ENCODE measurements around the gene ACSM4. TPM values are rescaled to one million over a fixed set of nuclear protein-coding genes. Genes with fewer than 3 reads are reported as not detected.
"Not testable (repeated sequence)": the region's sequence is repeated elsewhere in the genome, so short reads cannot be mapped to it uniquely, and the experiment has no call there.

The ACSM4 gene
- total and polyA plus RNA-seq, 10 donors, result not detected

GRCh38 chr12:7327918-7328317, 24.0 kb downstream of the ACSM4 start:
- Histone ChIP-seq H3K36me3 (no peaks in the 10 kb centered on the region), H3K27ac (no peak overlapping the region), H3K4me3 (no peak overlapping the region), H3K27me3 (replicated peaks in 1 of 7) (peaks cover 0 to 11% (median 0%) of the 10 kb centered on the region in 7 donors), H3K4me1 (no peaks in the 10 kb centered on the region), H3K9me3 (peaks cover 0 to 12% (median 2%) of the 10 kb centered on the region in 8 donors)
- no peak for DNase-seq
- TF ChIP-seq CTCF (IDR thresholded peaks at IDR 0.05 in 8 of 11, conservative IDR thresholded peaks at IDR 0.05 in 3 of 11) (no peak), POLR2A (IDR thresholded peaks at IDR 0.05) (no peak), POLR2AphosphoS5 (IDR thresholded peaks at IDR 0.05) (no peak)
- intact Hi-C loops (cut with DNase I; ENCODE audit: low total_unique reads), result no loop called here
- WGBS, 5 donors, result 70 to 83% (median 74%) methylated on average over 7 of the region's 7 CpGs

GRCh38 chr12:7337790-7338189, 33.9 kb downstream of the ACSM4 start:
- H3K4me1 ChIP-seq; H3K4me3 ChIP-seq; H3K27ac ChIP-seq; DNase-seq; intact Hi-C loops (cut with DNase I; ENCODE audit: low total_unique reads); H3K27me3 ChIP-seq (replicated peaks in 1 of 7); H3K36me3 ChIP-seq: not testable (repeated sequence)
- peaks cover 0 to 18% (median 3%) of the 10 kb centered on the region in 8 donors for H3K9me3 ChIP-seq
- 88 to 94% (median 91%) methylated on average over 5 of the region's 5 CpGs for WGBS, 5 donors

GRCh38 chr12:7339675-7340074, 35.8 kb downstream of the ACSM4 start:
- DNase-seq, result no peak
- Histone ChIP-seq H3K27me3 (replicated peaks in 1 of 7) (no peaks in the 10 kb centered on the region), H3K4me3 (no peak overlapping the region), H3K9me3 (peaks cover 0 to 26% (median 9%) of the 10 kb centered on the region in 8 donors), H3K36me3 (no peaks in the 10 kb centered on the region), H3K4me1 (peaks cover 0 to 2% (median 0%) of the 10 kb centered on the region in 6 donors), H3K27ac (no peak overlapping the region)
- intact Hi-C loops (cut with DNase I; ENCODE audit: low total_unique reads), result no loop called here
- 70 to 85% (median 81%) methylated on average over 1 of the region's 1 CpG for WGBS, 5 donors
- TF ChIP-seq CTCF (IDR thresholded peaks at IDR 0.05 in 8 of 11, conservative IDR thresholded peaks at IDR 0.05 in 3 of 11) (no peak), POLR2A (IDR thresholded peaks at IDR 0.05) (no peak), POLR2AphosphoS5 (IDR thresholded peaks at IDR 0.05) (no peak)

- H3K9me3 ChIP-seq, result peaks cover 0 to 27% (median 17%) of the 10 kb centered on the region in 8 donors
- TF ChIP-seq CTCF (IDR thresholded peaks at IDR 0.05 in 8 of 11, conservative IDR thresholded peaks at IDR 0.05 in 3 of 11) (no peak), POLR2A (IDR thresholded peaks at IDR 0.05) (no peak), POLR2AphosphoS5 (IDR thresholded peaks at IDR 0.05) (no peak)
- no peak for DNase-seq
- H3K27ac ChIP-seq, result peak overlapping the region in 4 of 8 donors; percentile 25 to 64 (median 42)
- intact Hi-C loops (cut with DNase I; ENCODE audit: low total_unique reads), result no loop called here
- no peaks in the 10 kb centered on the region for H3K36me3 ChIP-seq
- no peak overlapping the region for H3K4me3 ChIP-seq
- peaks cover 0 to 28% (median 13%) of the 10 kb centered on the region in 6 donors for H3K4me1 ChIP-seq
- no peaks in the 10 kb centered on the region for H3K27me3 ChIP-seq (replicated peaks in 1 of 7)
Measured at GRCh38 chr12:7344833-7345606, 41.1 kb downstream of the ACSM4 start.

Measured in spleen (tissue), 11 donors.